Astrocyte (in vitro differentiated cells and primary cell): ENCODE results near the gene PJA1.

Experiments used
- CTCF ChIP-seq: IDR thresholded peaks from 2 replicates; pipeline ENCODE4 v1.5.1; 2011; ENCODE audit warnings: low read depth, mild to moderate bottlenecking, inconsistent platforms, low read length, moderate library complexity; ENCODE audit not compliant: insufficient read depth
- EZH2 ChIP-seq: IDR thresholded peaks from 2 replicates; pipeline ENCODE4 v1.6.1; 2012; ENCODE audit warnings: mild to moderate bottlenecking, low read length, inconsistent platforms; ENCODE audit not compliant: insufficient read depth

- TF ChIP-seq EZH2 (no peak), CTCF (no peak)
Measured at GRCh38 chrX:69192603-69193002, 27.4 kb upstream of the PJA1 start.
